B cell (primary cell): Measurements from ENCODE around the gene SNAPC1. TPM values are rescaled to one million over a fixed set of nuclear protein-coding genes. Genes with fewer than 3 reads are reported as not detected.
A peak's percentile ranks its signal among the peaks of the same experiment; 100 is the strongest.

ENCODE experiments used
- ATAC-seq: fragments of 200-7000 bp; cut with Tn5 transposase; one replicate; pipeline ENCODE4 v1.10.0; 2021; ENCODE audit warnings: low read depth, mild to moderate bottlenecking, moderate number of reproducible peaks, moderate library complexity
- CTCF ChIA-PET: fragments of 350-600 bp; sonication (Branson Sonifier 250); formaldehyde crosslinking; loops from one replicate; lab custom pipeline; 2021; ENCODE audit warnings: antibody characterized with exemption, inconsistent platforms; lab: Charles Lee
- POLR2A ChIA-PET: fragments of 350-600 bp; sonication (Branson Sonifier 250); formaldehyde crosslinking; loops from one replicate; lab custom pipeline; 2021; ENCODE audit warnings: antibody characterized with exemption; lab: Charles Lee
- DNase-seq: peaks from one replicate; pipeline ENCODE4 v3.0.0; 2013
- H2AFZ ChIP-seq: 2 replicates; pipeline ENCODE4 v1.6.1; 2012; ENCODE audit warnings: mild to moderate bottlenecking, low read depth, low read length; ENCODE audit not compliant: insufficient read depth, poor library complexity, severe bottlenecking
- H3K27ac ChIP-seq, 2 donors: 1 replicate in 1 of 2; 2 replicates in 1 of 2; pipeline ENCODE4 v1.5.1; 2012 to 2013; ENCODE audit warnings: low read length in 2 of 2, mild to moderate bottlenecking in 2 of 2, moderate library complexity in 1 of 2
- H3K27me3 ChIP-seq, 4 experiments: fragments of 200-600 bp in 1 of 4; sonication (generic) in 1 of 4; replicated peaks in 1 of 4; 1 replicate in 2 of 4; 2 replicates in 2 of 4; pipeline versions ENCODE4 v1.6.1 to v1.7.0; 2013 to 2016; ENCODE audit warnings: low read length in 3 of 4, mild to moderate bottlenecking in 2 of 4, mixed read lengths in 1 of 4, moderate library complexity in 1 of 4; ENCODE audit not compliant: insufficient read depth in 4 of 4, control insufficient read depth in 3 of 4; ENCODE audit errors: control extremely low read depth in 1 of 4
- H3K36me3 ChIP-seq, 2 experiments: replicated peaks in 1 of 2; 1 replicate in 1 of 2; 2 replicates in 1 of 2; pipeline versions ENCODE4 v1.6.1 to v1.7.1; 2013; ENCODE audit warnings: low read length in 1 of 2; ENCODE audit not compliant: insufficient read depth in 2 of 2, control insufficient read depth in 1 of 2; ENCODE audit errors: control extremely low read depth in 1 of 2, extremely low read depth in 1 of 2
- H3K4me1 ChIP-seq, 2 donors: fragments of 200-600 bp in 1 of 2; sonication (generic) in 1 of 2; 1 replicate in 1 of 2; 2 replicates in 1 of 2; pipeline versions ENCODE4 v1.5.1 to v1.6.1; 2013 to 2017; ENCODE audit warnings: low read length in 2 of 2; ENCODE audit not compliant: control insufficient read depth in 2 of 2, insufficient read depth in 2 of 2
- H3K4me2 ChIP-seq: replicated peaks from 2 replicates; pipeline ENCODE3; 2012; ENCODE audit warnings: mild to moderate bottlenecking, low read depth, low read length; ENCODE audit not compliant: poor library complexity, severe bottlenecking
- H3K4me3 ChIP-seq, 5 experiments: fragments of 200-600 bp in 1 of 5; sonication (generic) in 1 of 5; 1 replicate in 3 of 5; 2 replicates in 2 of 5; pipeline versions ENCODE4 v1.5.1 to v1.7.0; 2011 to 2016; ENCODE audit warnings: low read length in 4 of 5, mild to moderate bottlenecking in 4 of 5, low read depth in 2 of 5, control low read depth in 1 of 5, moderate library complexity in 1 of 5; ENCODE audit not compliant: insufficient read depth in 1 of 5; ENCODE audit errors: control extremely low read depth in 1 of 5, extremely low read depth in 1 of 5
- H3K79me2 ChIP-seq: fragments of 200-600 bp; sonication (generic); one replicate; pipeline ENCODE4 v1.6.0; 2016; ENCODE audit warnings: low read length; ENCODE audit not compliant: control insufficient read depth, insufficient read depth
- H3K9ac ChIP-seq: fragments of 200-600 bp; sonication (generic); 2 replicates; pipeline ENCODE4 v1.6.1; 2017; ENCODE audit warnings: mild to moderate bottlenecking, low read length, moderate library complexity
- H3K9me3 ChIP-seq, 3 donors: one replicate each; pipeline versions ENCODE4 v1.6.1 to v1.7.1; 2013; ENCODE audit warnings: low read length in 2 of 3; ENCODE audit not compliant: control insufficient read depth in 2 of 3, insufficient read depth in 1 of 3; ENCODE audit errors: control extremely low read depth in 1 of 3
- H4K20me1 ChIP-seq: 2 replicates; pipeline ENCODE4 v1.6.0; 2012; ENCODE audit warnings: mild to moderate bottlenecking, low read length; ENCODE audit not compliant: insufficient read depth, control insufficient read depth, poor library complexity, severe bottlenecking
- H3K27ac Mint-ChIP-seq: one replicate; pipeline ENCODE4 v1.8.0; 2021; ENCODE audit warnings: mixed read lengths
- H3K27me3 Mint-ChIP-seq: one replicate; pipeline ENCODE4 v1.8.0; 2021; ENCODE audit warnings: mixed read lengths
- H3K4me1 Mint-ChIP-seq: one replicate; pipeline ENCODE4 v1.8.0; 2021; ENCODE audit warnings: mixed read lengths
- H3K4me3 Mint-ChIP-seq: one replicate; pipeline ENCODE4 v1.8.0; 2021; ENCODE audit warnings: mixed read lengths
- H3K9me3 Mint-ChIP-seq: one replicate; pipeline ENCODE4 v1.8.0; 2022; ENCODE audit warnings: mixed read lengths; ENCODE audit not compliant: insufficient read depth
- EZH2 ChIP-seq: IDR thresholded peaks from 2 replicates; pipeline ENCODE4 v1.6.1; 2012; ENCODE audit warnings: borderline replicate concordance, low read depth, mild to moderate bottlenecking, moderate library complexity, low read length; ENCODE audit not compliant: insufficient read depth, poor library complexity, severe bottlenecking
- WGBS: methylation state at CpG from one replicate; pipeline ENCODE4 v1.1.5; 2013; ENCODE audit warnings: missing lambda C conversion rate; ENCODE audit not compliant: insufficient coverage; 5-methylcytosine and 5-hydroxymethylcytosine counted together
- intact Hi-C: fragments of 100-400 bp; cut with micrococcal nuclease; formaldehyde crosslinking; loops from one replicate; pipeline ENCODE4 v1.10.0; 2022
- polyA plus RNA-seq: library from polyadenylated mRNA; depleted of rRNA; stranded (reverse); fragments of >200 nt; gene quantifications from 2 replicates; pipeline ENCODE4 v1.2.3, GENCODE V29; 2012
- total RNA-seq, 2 donors: library from RNA; stranded (reverse); fragments of 120-200 nt in 1 of 2; gene quantifications; 1 replicate in 1 of 2; 2 replicates in 1 of 2; pipeline versions ENCODE4 v1.2.3 to v1.2.4, GENCODE V29; 2013 to 2022
- TF ChIP-seq, protein P1 (sequence below): fragments of 200-600 bp; IDR thresholded peaks from one replicate; pipeline ENCODE4 v1.8.0; 2022; ENCODE audit warnings: antibody characterized with exemption, mild to moderate bottlenecking

Gene SNAPC1
- total and polyA plus RNA-seq, 2 donors (not counting 1 experiment from before 2014, with no cell fraction given), result 2.6 to 7.1 TPM

DNA sequence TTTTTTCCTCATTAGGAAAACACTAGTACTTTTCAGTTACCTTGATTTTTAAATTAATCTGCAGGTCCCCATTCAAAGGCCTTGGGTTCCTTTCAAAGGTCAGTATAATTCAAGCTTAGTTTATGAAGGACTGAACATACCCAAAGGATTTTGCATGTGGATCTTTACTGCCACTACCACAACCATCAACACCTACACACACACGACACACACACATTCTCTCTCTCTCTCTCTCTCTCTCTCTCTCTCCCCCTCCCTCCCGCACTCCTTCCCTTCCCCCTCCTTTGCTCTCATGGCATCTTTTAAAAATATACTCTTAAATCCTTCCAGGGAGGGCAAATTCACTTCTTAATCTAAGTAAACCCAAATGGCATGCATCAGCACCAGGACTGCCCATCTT, 38.1 kb upstream of the SNAPC1 start:
- intact Hi-C loops, result no loop called here
- TF ChIP-seq EZH2, result no peak
- TF ChIP-seq, protein P1, sequence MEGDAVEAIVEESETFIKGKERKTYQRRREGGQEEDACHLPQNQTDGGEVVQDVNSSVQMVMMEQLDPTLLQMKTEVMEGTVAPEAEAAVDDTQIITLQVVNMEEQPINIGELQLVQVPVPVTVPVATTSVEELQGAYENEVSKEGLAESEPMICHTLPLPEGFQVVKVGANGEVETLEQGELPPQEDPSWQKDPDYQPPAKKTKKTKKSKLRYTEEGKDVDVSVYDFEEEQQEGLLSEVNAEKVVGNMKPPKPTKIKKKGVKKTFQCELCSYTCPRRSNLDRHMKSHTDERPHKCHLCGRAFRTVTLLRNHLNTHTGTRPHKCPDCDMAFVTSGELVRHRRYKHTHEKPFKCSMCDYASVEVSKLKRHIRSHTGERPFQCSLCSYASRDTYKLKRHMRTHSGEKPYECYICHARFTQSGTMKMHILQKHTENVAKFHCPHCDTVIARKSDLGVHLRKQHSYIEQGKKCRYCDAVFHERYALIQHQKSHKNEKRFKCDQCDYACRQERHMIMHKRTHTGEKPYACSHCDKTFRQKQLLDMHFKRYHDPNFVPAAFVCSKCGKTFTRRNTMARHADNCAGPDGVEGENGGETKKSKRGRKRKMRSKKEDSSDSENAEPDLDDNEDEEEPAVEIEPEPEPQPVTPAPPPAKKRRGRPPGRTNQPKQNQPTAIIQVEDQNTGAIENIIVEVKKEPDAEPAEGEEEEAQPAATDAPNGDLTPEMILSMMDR, result no peak
- no peaks in the 10 kb centered on the region for H3K27me3 ChIP-seq
- H3K4me2 ChIP-seq, result no peak overlapping the region
- no peaks in the 10 kb centered on the region for H3K27me3 Mint-ChIP-seq
- ChIA-PET CTCF (interaction anchor here (0.6 to 2.1 kb wide), 3 partner anchors 113 to 262 kb away, joined by 4 to 6 read pairs (median 4); no protein-coding TSS in a partner anchor), POLR2A (interaction anchor here (0.7 kb wide), 1 partner anchor 246 kb away, joined by 3 read pairs; no protein-coding TSS in a partner anchor)
- peaks cover 24 to 29% of the 10 kb centered on the region in 2 donors for H3K4me1 ChIP-seq
- H3K9me3 ChIP-seq, result no peaks in the 10 kb centered on the region
- H3K79me2 ChIP-seq, result peaks cover 77% of the 10 kb centered on the region
- no peak overlapping the region for H3K4me3 Mint-ChIP-seq
- no peak overlapping the region for H3K4me3 ChIP-seq
- H2AFZ ChIP-seq, result no peak overlapping the region
- H3K9ac ChIP-seq, result no peak overlapping the region
- DNase-seq (no peak), ATAC-seq (no peak)
- H3K9me3 Mint-ChIP-seq, result no peaks in the 10 kb centered on the region
- peaks cover 5% of the 10 kb centered on the region for H4K20me1 ChIP-seq
- peaks cover 67% of the 10 kb centered on the region for H3K4me1 Mint-ChIP-seq
- no peak overlapping the region for H3K27ac Mint-ChIP-seq
- WGBS, result 67% methylated on average over 1 of the region's 2 CpGs
- H3K27ac ChIP-seq, result peak overlapping the region in 1 of 2 donors; percentile 58
- H3K36me3 ChIP-seq, result peaks cover 8 to 51% of the 10 kb centered on the region in 2 experiments

DNA sequence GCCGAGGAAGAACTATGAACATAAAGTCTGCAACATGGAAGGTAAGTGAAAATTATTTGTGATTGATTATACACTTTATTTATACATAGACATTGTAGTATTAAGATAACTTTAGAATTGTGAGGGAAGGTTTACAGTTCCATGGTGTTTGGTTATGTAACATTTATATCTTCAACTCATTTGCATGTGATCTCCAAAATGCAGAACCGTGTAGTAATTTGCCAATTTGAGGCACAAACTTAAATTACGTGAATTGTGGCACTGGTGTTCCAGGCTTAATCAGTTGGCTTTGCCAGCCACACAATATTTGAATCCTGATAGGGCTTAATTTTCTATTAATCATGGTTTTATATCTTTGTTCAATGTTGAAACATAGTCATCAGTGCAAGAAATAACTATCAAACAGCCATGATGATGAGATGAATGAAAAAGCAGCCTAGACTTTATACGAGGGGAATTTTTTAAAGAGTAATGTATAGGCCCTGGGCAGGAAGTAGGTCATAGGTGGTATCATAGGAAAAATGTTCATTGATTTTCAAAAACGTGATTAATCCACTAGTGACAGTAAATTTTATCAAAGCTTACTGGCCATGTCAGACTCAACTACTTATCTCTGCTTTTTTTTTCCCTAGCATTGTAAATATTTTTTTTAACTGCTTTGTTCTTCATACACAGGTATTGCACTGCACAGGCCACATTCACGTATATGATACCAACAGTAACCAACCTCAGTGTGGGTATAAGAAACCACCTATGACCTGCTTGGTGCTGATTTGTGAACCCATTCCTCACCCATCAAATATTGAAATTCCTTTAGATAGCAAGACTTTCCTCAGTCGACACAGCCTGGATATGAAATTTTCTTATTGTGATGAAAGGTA, 35.2 kb upstream of the SNAPC1 start:
- peaks cover 12% of the 10 kb centered on the region in 2 donors for H3K4me1 ChIP-seq
- no peak overlapping the region for H2AFZ ChIP-seq
- ChIA-PET POLR2A (interaction anchor here (0.8 kb wide), 1 partner anchor 19 kb away, joined by 7 read pairs; no protein-coding TSS in a partner anchor), CTCF (interaction anchor here (1.1 to 1.4 kb wide), 3 partner anchors 111 to 257 kb away, joined by 3 to 4 read pairs (median 3); no protein-coding TSS in a partner anchor)
- no peak overlapping the region for H3K4me3 Mint-ChIP-seq
- ATAC-seq, result peak; percentile 57
- peak overlapping the region; percentile 51 for H3K27ac Mint-ChIP-seq
- H3K4me2 ChIP-seq, result peak overlapping the region; percentile 16
- H3K36me3 ChIP-seq, result peaks cover 12 to 61% of the 10 kb centered on the region in 2 experiments
- no peaks in the 10 kb centered on the region for H3K27me3 ChIP-seq
- no peaks in the 10 kb centered on the region for H3K27me3 Mint-ChIP-seq
- H3K4me1 Mint-ChIP-seq, result peaks cover 58% of the 10 kb centered on the region
- no CpG with 5 or more reads among the region's 7 CpGs for WGBS
- H3K4me3 ChIP-seq, result no peak overlapping the region
- intact Hi-C loops, result no loop called here
- TF ChIP-seq EZH2, result no peak
- TF ChIP-seq, protein P1, result no peak
- DNase-seq, result peak; percentile 54
- no peaks in the 10 kb centered on the region for H3K9me3 Mint-ChIP-seq
- H3K79me2 ChIP-seq, result peaks cover 68% of the 10 kb centered on the region
- H3K27ac ChIP-seq, result peak overlapping the region; percentile 31 to 63
- no peaks in the 10 kb centered on the region for H3K9me3 ChIP-seq
- H3K9ac ChIP-seq, result no peak overlapping the region
- H4K20me1 ChIP-seq, result no peaks in the 10 kb centered on the region
